ENCODE data around the gene BMI1.

The BMI1 gene

GRCh38 chr10:22319980-22320558, 830 bp upstream of the BMI1 start:
- no peak for DNase-seq

GRCh38 chr10:22321156-22321923, 441 bp downstream of the BMI1 start:
- DNase-seq, result peak; percentile 32

GRCh38 chr10:22321924-22322640, 1.2 kb downstream of the BMI1 start:
- DNase-seq, result no peak

- DNase-seq, result no peak
Observed at GRCh38 chr10:22322641-22323160, 1.8 kb downstream of the BMI1 start.

- no peak for DNase-seq
Observed at GRCh38 chr10:22323538-22324305, 2.8 kb downstream of the BMI1 start.

GRCh38 chr10:22324413-22324812, 3.5 kb downstream of the BMI1 start:
- DNase-seq, result no peak

GRCh38 chr10:22324893-22325271, 4.0 kb downstream of the BMI1 start:
- DNase-seq, result no peak

GRCh38 chr10:22325272-22326144, 4.6 kb downstream of the BMI1 start:
- DNase-seq, result peak; percentile 25

GRCh38 chr10:22326145-22326702, 5.3 kb downstream of the BMI1 start:
- no peak for DNase-seq

GRCh38 chr10:22329150-22329549, 8.3 kb downstream of the BMI1 start:
- no peak for DNase-seq

- no peak for DNase-seq
Observed at GRCh38 chr10:22332116-22332692, 11.3 kb downstream of the BMI1 start.

- peak; percentile 50 for DNase-seq
Observed at GRCh38 chr10:22333167-22333974, 12.5 kb downstream of the BMI1 start.

GRCh38 chr10:22333975-22334282, 13.0 kb downstream of the BMI1 start:
- no peak for DNase-seq

GRCh38 chr10:22334414-22335172, 13.7 kb downstream of the BMI1 start:
- DNase-seq, result no peak

GRCh38 chr10:22335173-22335933, 14.5 kb downstream of the BMI1 start:
- DNase-seq, result peak; percentile 74

- DNase-seq, result no peak
Observed at GRCh38 chr10:22338185-22338900, 17.4 kb downstream of the BMI1 start.

GRCh38 chr10:22338931-22339330, 18.0 kb downstream of the BMI1 start:
- no peak for DNase-seq

GRCh38 chr10:22339761-22340328, 18.9 kb downstream of the BMI1 start:
- no peak for DNase-seq
